Activated CD4-positive, alpha-beta T cell treated with anti-CD3 and anti-CD28 coated beads, Interleukin-2, Interleukin-4, amounts not matched to agents 100 ng/mL and 50 ng/mL, durations not matched to agents 16 hours and 8 hours (primary cell): Measurements from ENCODE around the gene RNF111.

Source experiments
- DNase-seq: peaks from one replicate; pipeline ENCODE4 v3.0.0-alpha.2; 2020; ENCODE audit warnings: low spot score

RNF111 gene

GRCh38 chr15:58987491-58988005 is at the start of gene RNF111:
Gene RNF111, plus strand, starts transcription at chr15:58987663. Its CDS starts 43,160 bp downstream, at chr15:59030823.
- peak; percentile 96 for DNase-seq

GRCh38 chr15:58947179-58947578 is 40.3 kb upstream of the RNF111 start:
- DNase-seq: no peak

- no peak for DNase-seq
Measured at GRCh38 chr15:58951388-58952007, 36.0 kb upstream of the RNF111 start.

DNA sequence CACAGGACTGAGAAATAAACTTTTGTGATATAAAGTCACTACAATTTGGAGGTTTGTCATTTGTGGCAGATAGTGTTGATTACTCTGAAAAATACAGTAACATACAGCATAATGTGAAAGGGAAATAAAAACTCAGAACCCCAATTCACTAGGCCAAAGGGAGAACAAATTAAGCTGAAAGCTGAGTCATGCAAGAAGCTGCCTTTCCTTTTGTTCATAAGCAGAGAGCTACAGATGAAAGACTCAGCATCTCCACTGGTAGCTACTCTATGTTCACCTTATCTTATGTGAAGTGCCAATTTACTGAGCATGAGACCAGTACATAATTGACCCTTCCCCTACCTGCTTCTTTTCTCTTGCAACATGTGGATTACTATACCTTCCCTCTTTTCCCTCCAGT is 34.7 kb upstream of the RNF111 start:
- peak; percentile 12 for DNase-seq

DNA sequence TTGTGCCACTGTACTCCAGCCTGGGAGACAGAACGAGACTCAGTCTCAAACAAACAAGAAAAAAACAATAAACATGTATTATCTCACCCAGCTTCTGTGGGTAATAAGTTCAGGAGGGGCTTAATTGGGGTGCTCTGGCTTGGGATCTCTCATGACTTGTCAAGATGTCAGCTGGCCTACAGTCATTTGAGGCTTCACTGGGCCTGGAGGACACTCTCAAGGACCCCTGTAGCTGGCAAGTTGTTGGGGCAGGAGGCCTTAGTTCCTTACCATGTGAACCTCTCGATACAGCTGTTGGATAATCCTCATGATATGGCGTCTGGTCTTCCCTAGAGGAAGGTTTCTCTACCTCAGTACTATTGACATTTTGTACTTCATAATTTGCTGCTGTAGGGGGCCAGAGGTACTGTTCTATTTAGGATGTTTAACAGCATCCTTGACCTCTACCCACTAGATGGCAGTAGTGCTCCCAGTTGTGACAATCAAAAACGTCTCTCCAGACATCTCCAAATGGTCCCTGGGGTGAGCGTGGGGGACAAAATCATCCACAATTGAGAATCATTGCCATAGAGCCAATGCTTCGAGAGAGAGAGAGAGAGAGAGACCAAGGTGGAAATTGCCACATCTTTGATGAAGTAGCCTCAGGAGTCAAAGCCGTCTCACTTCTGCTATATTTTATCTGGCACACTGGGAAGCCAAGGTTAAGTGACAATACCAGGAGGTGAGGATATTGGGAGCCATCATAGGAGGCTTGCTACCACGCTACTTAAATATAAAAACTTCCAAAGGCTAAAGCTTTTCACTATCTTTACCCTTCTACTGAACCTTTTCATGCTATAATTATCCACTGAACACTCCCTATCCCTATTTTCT is 30.1 kb upstream of the RNF111 start:
- DNase-seq: peak; percentile 86

DNA sequence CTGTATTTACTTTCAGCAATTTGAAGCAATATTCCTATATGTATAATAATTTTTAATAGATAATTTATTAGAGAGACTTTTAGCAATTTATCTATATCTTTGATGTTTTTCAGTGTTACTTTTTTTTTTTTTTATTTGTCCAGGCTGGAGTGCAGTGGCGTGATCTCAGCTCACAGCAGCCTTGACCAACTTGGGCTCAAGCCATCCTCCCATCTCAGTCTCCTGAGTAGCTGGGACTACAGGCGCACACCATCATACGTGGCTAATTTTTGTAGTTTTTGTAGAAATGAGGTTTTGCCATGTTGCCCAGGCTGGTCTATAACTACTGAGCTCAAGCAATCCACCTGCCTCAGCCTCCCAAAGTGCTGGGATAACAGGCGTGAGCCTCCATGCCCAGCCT is 28.7 kb upstream of the RNF111 start:
- DNase-seq: no peak

DNA sequence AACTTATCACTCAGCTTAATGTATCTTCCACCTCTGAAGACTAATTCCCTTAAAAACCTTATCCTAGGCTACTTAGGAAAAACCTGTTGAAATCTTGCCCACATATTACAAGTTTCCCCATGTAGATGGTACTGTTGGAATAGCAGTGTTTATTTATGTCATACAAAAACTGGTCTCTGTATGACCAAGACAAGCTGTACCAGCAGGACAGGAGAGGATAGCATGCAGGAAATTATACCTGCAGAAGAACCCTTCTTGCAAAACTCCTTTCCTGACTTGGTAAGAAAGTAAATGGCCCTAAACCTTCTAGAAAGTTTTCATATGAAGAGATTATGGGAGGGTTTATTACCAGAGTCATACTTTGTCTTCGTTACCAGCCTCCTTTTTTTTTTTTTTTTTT is 25.3 kb upstream of the RNF111 start:
- DNase-seq: no peak

GRCh38 chr15:58962662-58963565 is 24.5 kb upstream of the RNF111 start:
- DNase-seq: no peak

DNA sequence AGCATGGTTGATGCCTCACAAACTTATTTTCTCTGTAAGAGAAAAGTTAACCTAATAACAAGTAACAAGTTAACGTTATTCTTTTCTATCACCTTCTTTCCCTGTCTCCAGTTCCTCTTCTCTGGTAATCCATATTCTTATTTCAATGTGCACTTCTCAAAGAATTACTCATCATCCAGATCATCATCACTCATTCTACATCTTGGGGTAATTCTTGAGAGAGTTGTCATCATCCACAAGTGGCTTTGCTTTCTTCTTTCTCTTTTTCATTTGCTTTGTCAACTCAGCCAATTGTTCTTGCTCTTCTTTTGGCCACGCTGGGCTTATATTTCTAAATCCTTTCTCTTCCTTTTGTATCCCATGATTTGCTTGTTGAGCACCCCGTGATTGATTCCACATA is 20.8 kb upstream of the RNF111 start:
- DNase-seq: no peak

DNA sequence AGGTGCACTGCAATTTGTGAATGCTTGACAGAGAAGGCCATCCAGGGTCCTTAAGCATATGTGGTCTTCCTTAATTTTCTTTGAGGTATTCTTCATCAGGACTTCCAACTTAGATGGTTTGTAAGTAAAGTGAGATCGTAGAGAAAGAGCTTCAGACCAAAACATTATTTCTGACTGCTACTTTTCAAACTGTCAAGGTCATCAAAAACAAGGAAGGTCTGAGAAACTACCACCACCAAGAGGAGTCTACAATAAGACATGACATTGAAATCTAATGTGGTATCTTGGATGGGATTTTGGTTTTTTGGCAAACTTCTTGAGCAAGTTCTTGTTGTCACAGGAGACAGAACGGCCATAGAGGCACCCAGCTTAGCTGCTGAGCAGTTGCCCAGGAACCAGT is 20.0 kb upstream of the RNF111 start:
- DNase-seq: no peak

- no peak for DNase-seq
Measured at GRCh38 chr15:58977887-58978286, 9.6 kb upstream of the RNF111 start.

- peak; percentile 45 for DNase-seq
Measured at GRCh38 chr15:58980351-58980939, 7.0 kb upstream of the RNF111 start.

- DNase-seq: peak; percentile 56
Measured at GRCh38 chr15:58981808-58982475, 5.5 kb upstream of the RNF111 start.

- DNase-seq: no peak
Measured at GRCh38 chr15:58983261-58983660, 4.2 kb upstream of the RNF111 start.

GRCh38 chr15:58985443-58985842 is 2.0 kb upstream of the RNF111 start:
- DNase-seq: no peak

GRCh38 chr15:58987036-58987435 is 427 bp upstream of the RNF111 start:
- no peak for DNase-seq

DNA sequence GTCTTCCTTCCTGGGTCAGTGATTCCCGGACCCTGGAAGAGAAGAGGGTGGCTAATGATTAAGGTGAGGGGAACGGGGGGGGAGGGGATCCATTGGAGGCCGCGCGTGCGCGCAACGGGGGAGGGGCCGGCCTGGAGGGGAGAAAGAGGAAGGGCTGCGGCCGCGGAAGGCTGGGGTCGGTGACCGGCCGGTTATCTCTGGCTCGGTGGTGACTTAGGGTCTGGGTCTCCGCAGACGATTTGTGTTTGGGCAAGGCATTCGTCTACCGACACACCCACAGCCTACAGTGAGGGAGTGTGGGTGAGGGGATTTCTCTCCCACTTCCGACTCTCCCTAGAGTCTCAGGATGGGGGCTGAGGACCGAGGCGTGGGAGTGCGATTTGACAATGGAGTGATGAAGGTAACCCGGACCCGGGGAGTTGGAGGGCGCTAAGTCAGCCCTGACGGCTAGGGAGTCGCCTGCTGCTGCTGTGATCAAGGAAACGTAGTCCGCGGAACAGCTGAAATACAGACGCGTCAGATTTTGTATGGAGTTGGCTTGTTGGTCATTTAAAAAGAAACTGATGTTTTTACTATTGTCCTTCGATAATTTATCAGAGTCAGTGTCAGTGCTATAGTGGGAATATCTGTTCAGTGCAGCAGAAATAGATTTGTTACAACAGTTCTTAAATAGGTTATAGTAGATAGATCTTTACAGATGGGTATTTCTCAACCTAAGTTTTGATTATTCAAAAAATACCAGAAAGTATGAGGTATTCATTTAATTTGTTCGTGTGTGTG is 733 bp downstream of the RNF111 start:
- peak; percentile 53 for DNase-seq

DNA sequence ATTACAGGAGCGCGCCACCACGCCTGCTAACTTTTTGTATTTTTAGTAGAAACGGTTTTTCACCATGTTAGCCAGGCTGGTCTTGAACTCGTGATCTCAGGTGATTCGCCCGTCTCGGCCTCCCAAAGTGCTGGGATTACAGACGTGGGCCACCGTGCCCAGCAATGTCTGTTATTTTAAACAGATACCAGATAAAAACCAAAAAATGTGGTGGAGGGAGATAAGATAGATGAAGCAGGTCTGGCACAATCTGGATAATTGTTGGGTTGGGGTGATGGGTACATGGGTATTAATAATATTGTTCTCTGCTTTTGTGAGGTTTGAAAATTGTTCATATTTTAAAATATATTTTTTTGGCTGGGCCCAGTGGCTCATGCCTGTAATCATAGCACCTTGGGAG is 4.7 kb downstream of the RNF111 start:
- DNase-seq: no peak

GRCh38 chr15:58994906-58995453 is 7.5 kb downstream of the RNF111 start:
- DNase-seq: no peak

DNA sequence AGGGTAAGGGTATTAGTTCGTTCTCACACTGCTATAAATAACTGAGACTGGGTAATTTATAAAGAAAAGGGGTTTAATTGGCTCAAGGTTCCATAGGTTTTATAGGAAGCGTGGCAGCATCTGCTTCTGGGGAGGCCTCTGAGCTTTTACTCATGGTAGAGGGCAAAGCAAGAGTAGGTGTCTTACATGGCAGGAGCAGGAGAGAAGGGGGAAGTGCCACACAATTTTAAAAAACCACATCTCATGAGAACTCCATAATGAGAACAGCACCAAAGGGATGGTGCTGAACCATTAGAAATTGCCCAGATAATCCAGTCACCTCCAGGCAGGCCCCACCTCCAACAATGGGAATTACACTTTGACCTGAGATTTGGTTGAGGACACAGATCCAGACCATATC is 12.2 kb downstream of the RNF111 start:
- DNase-seq: no peak
